IPS DF 6.9 (cell line): ENCODE results near the gene UBALD1.
"Not testable (repeated sequence)": the region's sequence is repeated elsewhere in the genome, so short reads cannot be mapped to it uniquely, and the experiment has no call there.

Source experiments
- DNase-seq: peaks from one replicate; pipeline ENCODE4 v3.0.0-alpha.2; 2013; ENCODE audit warnings: low read depth, low spot score
- H3K27ac ChIP-seq: one replicate; pipeline ENCODE4 v1.5.1; 2013; ENCODE audit warnings: low read length, control low read depth
- H3K27me3 ChIP-seq: 2 replicates; pipeline ENCODE4 v1.6.1; 2013; ENCODE audit warnings: mild to moderate bottlenecking, low read length; ENCODE audit not compliant: control insufficient read depth, insufficient read depth
- H3K36me3 ChIP-seq: 2 replicates; pipeline ENCODE4 v1.6.1; 2013; ENCODE audit warnings: low read length; ENCODE audit not compliant: control insufficient read depth, insufficient read depth
- H3K4me1 ChIP-seq: 2 replicates; pipeline ENCODE4 v1.6.1; 2013; ENCODE audit warnings: low read length; ENCODE audit not compliant: control insufficient read depth, insufficient read depth
- H3K4me3 ChIP-seq: 2 replicates; pipeline ENCODE4 v1.5.1; 2013; ENCODE audit warnings: mild to moderate bottlenecking, low read length
- H3K9me3 ChIP-seq: 2 replicates; pipeline ENCODE4 v1.6.1; 2013; ENCODE audit warnings: low read length, inconsistent platforms; ENCODE audit not compliant: control insufficient read depth, insufficient read depth
- WGBS: extraction: QIAGEN DNeasy Blood & Tissue Kit; methylation state at CpG from one replicate; pipeline ENCODE4 v1.1.7; 2013; ENCODE audit warnings: mixed read lengths, missing lambda C conversion rate; ENCODE audit not compliant: insufficient read length, insufficient coverage; 5-methylcytosine and 5-hydroxymethylcytosine counted together

Gene UBALD1

GRCh38 chr16:4654964-4655590 is 40.4 kb upstream of the UBALD1 start:
- no peak overlapping the region for H3K27ac ChIP-seq
- no peak overlapping the region for H3K4me3 ChIP-seq
- WGBS, result no CpG with 5 or more reads among the region's 12 CpGs
- no peaks in the 10 kb centered on the region for H3K27me3 ChIP-seq
- H3K9me3 ChIP-seq, result no peaks in the 10 kb centered on the region
- no peaks in the 10 kb centered on the region; the same call in 1 of the 2 replicates for H3K4me1 ChIP-seq
- no peak for DNase-seq
- peaks cover 12% of the 10 kb centered on the region for H3K36me3 ChIP-seq

GRCh38 chr16:4654011-4654963 is 39.6 kb upstream of the UBALD1 start:
- H3K36me3 ChIP-seq, result peaks cover 7% of the 10 kb centered on the region
- H3K4me3 ChIP-seq, result no peak overlapping the region
- no peaks in the 10 kb centered on the region for H3K9me3 ChIP-seq
- H3K27me3 ChIP-seq, result no peaks in the 10 kb centered on the region
- DNase-seq, result no peak
- WGBS, result no CpG with 5 or more reads among the region's 16 CpGs
- no peak overlapping the region for H3K27ac ChIP-seq
- H3K4me1 ChIP-seq, result no peaks in the 10 kb centered on the region; the same call in 1 of the 2 replicates

- WGBS, result no CpG with 5 or more reads among the region's 25 CpGs
- DNase-seq, result no peak
- no peaks in the 10 kb centered on the region for H3K27me3 ChIP-seq
- no peak overlapping the region for H3K4me3 ChIP-seq
- no peak overlapping the region for H3K27ac ChIP-seq
- H3K36me3 ChIP-seq, result peaks cover 7% of the 10 kb centered on the region
- no peaks in the 10 kb centered on the region for H3K9me3 ChIP-seq
- H3K4me1 ChIP-seq, result no peaks in the 10 kb centered on the region; the same call in 1 of the 2 replicates
Measured at GRCh38 chr16:4652561-4652960, 37.9 kb upstream of the UBALD1 start.

- Histone ChIP-seq H3K36me3 (peaks cover 7% of the 10 kb centered on the region), H3K27ac (no peak overlapping the region), H3K27me3 (no peaks in the 10 kb centered on the region), H3K4me3 (no peak overlapping the region), H3K9me3 (no peaks in the 10 kb centered on the region), H3K4me1 (no peaks in the 10 kb centered on the region; the same call in 1 of the 2 replicates)
- DNase-seq, result no peak
- WGBS, result no CpG with 5 or more reads among the region's 13 CpGs
Measured at GRCh38 chr16:4651827-4652226, 37.1 kb upstream of the UBALD1 start.

DNA sequence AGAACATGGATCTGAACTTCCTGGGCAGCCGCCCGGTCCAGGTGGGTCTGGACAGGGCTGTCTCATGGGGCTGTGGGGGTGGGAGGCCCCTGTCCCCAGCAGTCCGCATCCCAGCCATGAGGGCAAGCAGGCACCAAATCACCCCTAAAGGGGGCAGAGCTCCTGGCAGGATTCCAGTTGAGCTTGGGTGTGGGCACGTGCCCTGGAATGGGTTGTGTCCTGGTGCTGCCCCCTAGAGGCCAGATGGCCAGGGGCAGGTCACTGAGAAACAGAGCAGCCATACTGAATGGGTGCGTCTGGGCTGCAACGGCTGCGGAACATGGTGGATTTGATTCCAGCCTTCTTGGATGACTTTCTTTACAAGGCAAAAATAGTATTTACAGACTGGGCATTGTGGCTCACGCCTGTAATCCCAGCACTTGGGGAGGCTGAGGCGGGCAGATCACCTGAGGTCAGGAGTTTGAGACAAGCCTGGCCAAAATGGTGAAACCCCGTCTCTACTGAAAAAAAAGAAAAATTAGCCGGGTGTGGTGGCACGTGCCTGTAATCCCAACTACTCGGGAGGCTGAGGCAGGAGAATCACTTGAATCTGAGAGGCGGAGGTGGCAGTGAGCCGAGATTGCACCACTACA is 35.9 kb upstream of the UBALD1 start:
- not testable (repeated sequence) for H3K4me3 ChIP-seq, H3K27ac ChIP-seq, H3K36me3 ChIP-seq, H3K9me3 ChIP-seq, H3K27me3 ChIP-seq, H3K4me1 ChIP-seq
- no CpG with 5 or more reads among the region's 15 CpGs for WGBS
- DNase-seq, result peak; percentile 73

DNA sequence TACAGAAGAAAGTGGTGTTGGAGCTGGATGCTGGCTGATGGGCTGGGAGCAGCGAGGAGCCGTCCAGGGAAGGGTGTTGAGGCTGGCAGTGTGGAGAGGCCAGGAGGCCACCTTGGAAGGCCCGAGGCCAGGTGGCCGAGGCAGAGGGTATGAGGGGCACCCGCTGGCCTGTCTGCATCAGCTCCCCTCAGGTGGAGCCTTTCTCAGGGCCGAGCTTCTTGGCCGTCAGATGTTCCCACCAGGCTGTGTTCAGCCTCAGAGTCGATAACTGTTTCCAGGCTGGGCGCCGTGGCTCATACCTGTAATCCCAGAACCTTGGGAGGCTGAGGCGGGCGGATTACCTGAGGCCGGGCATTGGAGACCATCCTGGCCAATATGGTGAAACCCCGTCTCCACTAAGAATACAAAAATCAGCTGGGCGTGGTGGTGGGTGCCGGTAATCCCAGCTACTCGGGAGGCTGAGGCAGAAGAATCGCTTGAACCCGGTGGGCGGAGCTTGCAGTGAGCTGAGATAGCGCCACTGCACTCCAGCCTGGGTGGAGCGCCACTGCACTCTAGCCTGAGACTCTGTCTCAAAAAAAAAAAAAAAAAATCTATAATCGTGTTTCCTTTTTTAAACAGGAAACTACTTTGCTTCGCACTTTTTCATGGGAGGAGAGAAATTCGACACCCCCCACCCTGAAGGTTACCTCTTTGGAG is 35.2 kb upstream of the UBALD1 start:
- no peaks in the 10 kb centered on the region for H3K4me1 ChIP-seq
- H3K27me3 ChIP-seq, result no peaks in the 10 kb centered on the region
- H3K27ac ChIP-seq, result no peak overlapping the region
- no peaks in the 10 kb centered on the region for H3K9me3 ChIP-seq
- no peak for DNase-seq
- no CpG with 5 or more reads among the region's 25 CpGs for WGBS
- H3K36me3 ChIP-seq, result peaks cover 4% of the 10 kb centered on the region
- no peak overlapping the region for H3K4me3 ChIP-seq

GRCh38 chr16:4648917-4649316 is 34.2 kb upstream of the UBALD1 start:
- Histone ChIP-seq H3K27me3 (no peaks in the 10 kb centered on the region), H3K27ac (no peak overlapping the region), H3K4me3 (no peak overlapping the region), H3K9me3 (no peaks in the 10 kb centered on the region), H3K36me3 (no peaks in the 10 kb centered on the region; the same call in 1 of the 2 replicates), H3K4me1 (no peaks in the 10 kb centered on the region)
- WGBS, result no CpG with 5 or more reads among the region's 13 CpGs
- DNase-seq, result no peak

DNA sequence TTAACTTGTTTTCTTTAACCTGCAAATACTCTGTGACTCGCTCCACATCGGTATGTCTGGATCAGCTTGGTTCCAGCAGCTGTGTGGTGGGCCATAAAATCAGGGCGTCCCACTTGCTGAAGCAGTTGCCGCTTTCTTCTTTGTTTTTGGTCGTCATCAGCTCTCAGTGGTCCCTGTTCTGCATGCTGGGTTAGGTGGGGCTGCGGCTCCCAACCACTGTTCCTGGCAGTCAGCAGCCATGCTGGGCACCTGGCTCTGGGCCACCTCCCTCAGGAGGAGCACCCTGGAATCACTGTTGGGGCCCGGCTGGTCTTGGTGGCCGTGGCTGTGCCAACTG is 32.9 kb upstream of the UBALD1 start:
- no CpG with 5 or more reads among the region's 8 CpGs for WGBS
- no peak overlapping the region for H3K4me3 ChIP-seq
- no peak for DNase-seq
- H3K4me1 ChIP-seq, result no peaks in the 10 kb centered on the region
- no peaks in the 10 kb centered on the region; the same call in 1 of the 2 replicates for H3K36me3 ChIP-seq
- H3K9me3 ChIP-seq, result no peaks in the 10 kb centered on the region
- no peaks in the 10 kb centered on the region for H3K27me3 ChIP-seq
- H3K27ac ChIP-seq, result no peak overlapping the region

DNA sequence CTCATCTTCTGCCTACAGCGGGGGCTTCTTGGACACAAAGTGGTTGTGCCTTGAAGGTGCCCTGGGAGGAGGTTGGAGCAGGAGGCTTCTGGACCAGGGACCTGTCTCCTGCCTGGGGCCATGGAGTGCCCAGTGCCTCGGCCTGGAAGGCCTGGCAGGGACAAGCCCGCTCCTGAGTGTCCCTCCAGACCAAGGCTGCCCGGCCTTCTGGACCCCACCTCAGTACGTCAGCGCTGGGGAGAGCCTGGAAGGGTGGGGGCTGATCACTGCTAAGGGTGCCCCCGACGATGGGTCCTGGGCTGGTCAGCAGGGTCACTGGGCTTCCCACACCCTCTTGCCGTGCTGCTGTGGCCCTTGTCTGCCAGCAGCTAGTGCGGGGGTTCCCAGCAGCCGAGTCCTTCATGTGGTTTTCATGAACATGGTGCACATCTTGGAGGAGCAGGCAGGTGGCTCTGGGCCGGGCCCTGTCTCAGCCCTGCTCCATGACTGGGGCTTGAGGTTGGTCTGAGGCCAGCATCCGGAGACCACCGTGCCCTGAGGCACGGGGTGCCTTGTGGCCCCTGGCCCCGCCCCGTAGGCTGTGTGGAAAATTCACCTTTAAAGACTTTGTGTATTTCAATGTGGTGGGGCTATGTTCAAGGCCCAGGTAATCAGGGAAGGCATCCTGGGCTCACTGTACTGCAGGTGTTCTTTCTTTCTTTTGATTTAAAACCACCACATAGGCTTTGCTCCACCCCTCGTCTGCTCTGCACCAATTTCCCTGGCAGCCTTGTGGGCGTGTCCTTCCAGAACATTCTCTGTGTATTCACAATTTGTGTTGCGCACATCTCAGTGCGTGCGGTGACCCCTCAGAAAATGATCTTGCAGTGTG is 32.3 kb upstream of the UBALD1 start:
- no CpG with 5 or more reads among the region's 22 CpGs for WGBS
- Histone ChIP-seq H3K36me3 (no peaks in the 10 kb centered on the region), H3K4me3 (no peak overlapping the region), H3K27ac (no peak overlapping the region), H3K27me3 (no peaks in the 10 kb centered on the region), H3K4me1 (no peaks in the 10 kb centered on the region), H3K9me3 (no peaks in the 10 kb centered on the region)
- no peak for DNase-seq
